Memory B cell (primary cell): Measurements from ENCODE around the gene RAET1L.
"Not testable (repeated sequence)": the region's sequence is repeated elsewhere in the genome, so short reads cannot be mapped to it uniquely, and the experiment has no call there.

Experiments
- ATAC-seq: fragments of 150-1000 bp; cut with Tn5 transposase; 2 replicates; pipeline ENCODE4 v1.10.0; 2021; ENCODE audit warnings: low read depth, mild to moderate bottlenecking, moderate library complexity
- DNase-seq, 2 donors: peaks; one replicate each; pipeline ENCODE4 v3.0.0; 2022; ENCODE audit warnings: low spot score in 2 of 2
- H3K27ac Mint-ChIP-seq: one replicate; pipeline ENCODE4 v1.8.0; 2022; ENCODE audit warnings: mild to moderate bottlenecking, moderate library complexity, mixed read lengths
- H3K27me3 Mint-ChIP-seq: one replicate; pipeline ENCODE4 v1.8.0; 2022; ENCODE audit warnings: mixed read lengths
- H3K36me3 Mint-ChIP-seq: one replicate; pipeline ENCODE4 v1.8.0; 2022; ENCODE audit warnings: mild to moderate bottlenecking, mixed read lengths
- H3K4me1 Mint-ChIP-seq: one replicate; pipeline ENCODE4 v1.8.0; 2022; ENCODE audit warnings: mixed read lengths
- H3K4me3 Mint-ChIP-seq: one replicate; pipeline ENCODE4 v1.8.0; 2022; ENCODE audit warnings: mild to moderate bottlenecking, moderate library complexity, mixed read lengths
- H3K9me3 Mint-ChIP-seq: one replicate; pipeline ENCODE4 v1.8.0; 2022; ENCODE audit warnings: mixed read lengths

RAET1L gene

DNA sequence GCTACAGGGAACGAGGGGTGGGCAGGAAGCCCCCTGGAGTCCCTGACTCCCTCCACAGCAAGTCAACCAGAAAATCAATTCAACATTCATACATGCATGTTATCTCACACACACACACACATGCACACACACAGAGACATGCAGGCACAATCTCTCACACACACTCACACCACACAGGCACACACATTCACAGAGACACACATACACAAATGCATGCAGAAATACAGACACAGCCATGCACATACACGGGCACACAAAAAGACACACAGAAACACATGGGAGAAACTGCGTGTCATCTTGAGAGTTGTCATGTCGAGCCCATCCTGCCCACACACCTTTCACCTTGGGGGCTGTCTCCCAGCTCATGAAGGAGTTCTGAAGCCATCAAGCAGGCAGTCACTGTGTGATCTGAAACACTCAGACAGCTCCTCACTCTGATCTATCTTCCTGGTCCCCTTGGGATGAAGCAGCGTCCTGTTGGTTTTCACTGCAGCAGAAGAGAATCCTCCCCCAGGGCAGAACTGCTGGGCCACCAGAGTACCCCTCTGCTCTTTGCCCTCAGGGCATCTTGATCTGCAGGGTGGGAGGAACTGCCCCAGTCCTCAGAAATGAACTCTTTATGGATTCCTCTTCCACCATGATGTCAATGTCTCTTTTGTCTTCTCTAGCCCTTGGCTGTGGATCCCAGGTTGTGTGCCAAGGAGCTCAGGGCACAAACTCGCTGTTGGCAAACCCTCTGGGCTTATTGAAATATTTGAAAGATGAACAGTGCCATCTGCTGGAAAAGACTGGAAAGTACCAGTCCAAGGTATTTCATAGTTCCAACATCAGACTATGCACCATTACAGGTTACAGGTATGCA, 8.8 kb downstream of the RAET1L start:
- Mint-ChIP-seq H3K36me3 (no peaks in the 10 kb centered on the region), H3K4me3 (no peak overlapping the region), H3K4me1 (peaks cover 13% of the 10 kb centered on the region), H3K27me3 (peaks cover 35% of the 10 kb centered on the region), H3K27ac (no peak overlapping the region), H3K9me3 (no peaks in the 10 kb centered on the region)
- DNase-seq, result peak; percentile 62 to 78
- peak; percentile 79 for ATAC-seq

GRCh38 chr6:150015281-150016001, 9.9 kb downstream of the RAET1L start:
- not testable (repeated sequence) for DNase-seq, H3K27ac Mint-ChIP-seq

GRCh38 chr6:150014623-150015280, 10.6 kb downstream of the RAET1L start:
- peaks cover 37% of the 10 kb centered on the region for H3K27me3 Mint-ChIP-seq
- H3K4me3 Mint-ChIP-seq, H3K36me3 Mint-ChIP-seq, H3K27ac Mint-ChIP-seq, H3K9me3 Mint-ChIP-seq, DNase-seq: not testable (repeated sequence)
- H3K4me1 Mint-ChIP-seq, result peaks cover 13% of the 10 kb centered on the region
- ATAC-seq, result peak; percentile 11

More at GRCh38 chr6:150015281-150016001, 9.9 kb downstream of the RAET1L start:
- H3K9me3 Mint-ChIP-seq, H3K36me3 Mint-ChIP-seq, H3K4me3 Mint-ChIP-seq: not testable (repeated sequence)
- ATAC-seq, result peak; percentile 52
- peaks cover 13% of the 10 kb centered on the region for H3K4me1 Mint-ChIP-seq
- H3K27me3 Mint-ChIP-seq, result peaks cover 33% of the 10 kb centered on the region

DNA sequence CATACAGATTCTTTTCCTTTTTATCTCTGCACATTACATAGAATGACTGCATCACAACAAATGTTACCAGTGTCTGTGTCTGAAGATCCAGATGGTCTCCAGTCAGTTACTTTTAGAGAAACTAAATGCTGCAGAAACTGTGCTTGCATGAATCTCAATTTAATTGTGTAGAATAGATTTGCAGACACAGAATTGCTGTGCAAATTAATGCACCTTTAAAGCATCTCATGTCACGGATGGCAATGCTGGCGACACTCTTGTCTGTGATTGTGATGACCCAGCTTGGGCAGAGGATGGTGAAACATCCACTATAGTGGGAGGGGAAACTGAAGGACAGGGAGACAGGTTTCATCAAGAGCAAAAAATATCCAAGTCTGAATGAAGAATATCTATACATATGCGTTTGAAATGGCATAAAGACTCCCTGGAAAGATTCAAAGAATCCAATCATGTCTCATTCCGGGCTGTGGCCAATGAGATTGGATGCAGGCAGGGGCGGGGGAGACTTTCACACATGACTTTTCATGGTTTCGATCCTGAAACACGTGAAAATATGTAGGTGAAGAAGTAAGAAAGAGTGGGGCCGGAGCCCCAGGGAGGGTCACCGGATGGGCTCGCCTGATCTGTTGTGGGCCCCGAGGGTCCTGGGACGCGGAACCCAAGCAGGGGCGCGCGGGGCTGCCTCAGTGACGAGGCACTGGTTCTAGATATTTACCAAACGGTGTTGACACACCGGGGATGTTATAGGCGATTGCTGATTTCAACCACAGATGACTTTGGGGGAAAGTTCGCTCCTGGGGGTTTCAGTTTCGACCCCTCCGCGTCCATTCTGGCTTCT, 11.3 kb downstream of the RAET1L start:
- ATAC-seq, result peak; percentile 45
- peaks cover 13% of the 10 kb centered on the region for H3K4me1 Mint-ChIP-seq
- H3K27ac Mint-ChIP-seq, result peak overlapping the region; percentile 39
- not testable (repeated sequence) for H3K9me3 Mint-ChIP-seq, DNase-seq, H3K36me3 Mint-ChIP-seq
- peak overlapping the region; percentile 72 for H3K4me3 Mint-ChIP-seq
- peaks cover 36% of the 10 kb centered on the region for H3K27me3 Mint-ChIP-seq

GRCh38 chr6:150012846-150013784, 12.2 kb downstream of the RAET1L start:
- H3K27ac Mint-ChIP-seq, ATAC-seq, H3K4me3 Mint-ChIP-seq, H3K9me3 Mint-ChIP-seq, H3K36me3 Mint-ChIP-seq, DNase-seq: not testable (repeated sequence)
- H3K4me1 Mint-ChIP-seq, result peaks cover 13% of the 10 kb centered on the region
- peaks cover 37% of the 10 kb centered on the region for H3K27me3 Mint-ChIP-seq

- ATAC-seq (no peak), DNase-seq (no peak)
- H3K4me3 Mint-ChIP-seq, result no peak overlapping the region
These were observed 16.7 kb downstream of the RAET1L start for GRCh38 chr6:150008588-150008987.

DNA sequence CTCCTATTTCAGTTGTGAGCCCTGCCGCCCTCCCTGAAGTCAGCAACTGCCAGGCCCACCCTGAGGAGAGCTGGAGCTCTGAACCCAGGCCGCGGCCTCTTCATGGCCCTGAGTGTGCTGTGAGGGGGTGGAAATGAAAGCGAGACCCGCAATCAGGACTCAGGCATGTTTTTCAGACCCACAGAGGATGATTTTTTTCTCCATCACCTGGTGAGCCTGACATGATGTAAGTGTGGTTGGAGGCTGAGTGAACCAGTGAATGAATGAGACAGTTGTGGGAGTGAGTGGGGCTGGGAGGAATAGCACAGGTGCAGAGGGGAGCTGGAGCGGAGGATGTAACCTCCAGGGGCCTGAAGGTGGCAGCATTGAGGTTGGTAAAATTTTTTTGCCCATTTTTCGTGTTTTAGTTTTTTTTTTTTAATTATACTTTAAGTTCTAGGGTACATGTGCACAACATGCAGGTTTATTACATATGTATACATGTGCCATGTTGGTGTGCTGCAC, 18.3 kb downstream of the RAET1L start:
- H3K36me3 Mint-ChIP-seq, result peaks cover 3% of the 10 kb centered on the region
- H3K4me3 Mint-ChIP-seq, result no peak overlapping the region
- peaks cover 14% of the 10 kb centered on the region for H3K27me3 Mint-ChIP-seq
- H3K27ac Mint-ChIP-seq, result no peak overlapping the region
- peaks cover 16% of the 10 kb centered on the region for H3K4me1 Mint-ChIP-seq
- no peak for ATAC-seq
- no peak for DNase-seq
- H3K9me3 Mint-ChIP-seq, result peaks cover 3% of the 10 kb centered on the region

More at GRCh38 chr6:150008588-150008987, 16.7 kb downstream of the RAET1L start:
- Mint-ChIP-seq H3K27ac (no peak overlapping the region), H3K36me3 (no peaks in the 10 kb centered on the region), H3K4me1 (peaks cover 16% of the 10 kb centered on the region), H3K27me3 (peaks cover 20% of the 10 kb centered on the region), H3K9me3 (no peaks in the 10 kb centered on the region)

DNA sequence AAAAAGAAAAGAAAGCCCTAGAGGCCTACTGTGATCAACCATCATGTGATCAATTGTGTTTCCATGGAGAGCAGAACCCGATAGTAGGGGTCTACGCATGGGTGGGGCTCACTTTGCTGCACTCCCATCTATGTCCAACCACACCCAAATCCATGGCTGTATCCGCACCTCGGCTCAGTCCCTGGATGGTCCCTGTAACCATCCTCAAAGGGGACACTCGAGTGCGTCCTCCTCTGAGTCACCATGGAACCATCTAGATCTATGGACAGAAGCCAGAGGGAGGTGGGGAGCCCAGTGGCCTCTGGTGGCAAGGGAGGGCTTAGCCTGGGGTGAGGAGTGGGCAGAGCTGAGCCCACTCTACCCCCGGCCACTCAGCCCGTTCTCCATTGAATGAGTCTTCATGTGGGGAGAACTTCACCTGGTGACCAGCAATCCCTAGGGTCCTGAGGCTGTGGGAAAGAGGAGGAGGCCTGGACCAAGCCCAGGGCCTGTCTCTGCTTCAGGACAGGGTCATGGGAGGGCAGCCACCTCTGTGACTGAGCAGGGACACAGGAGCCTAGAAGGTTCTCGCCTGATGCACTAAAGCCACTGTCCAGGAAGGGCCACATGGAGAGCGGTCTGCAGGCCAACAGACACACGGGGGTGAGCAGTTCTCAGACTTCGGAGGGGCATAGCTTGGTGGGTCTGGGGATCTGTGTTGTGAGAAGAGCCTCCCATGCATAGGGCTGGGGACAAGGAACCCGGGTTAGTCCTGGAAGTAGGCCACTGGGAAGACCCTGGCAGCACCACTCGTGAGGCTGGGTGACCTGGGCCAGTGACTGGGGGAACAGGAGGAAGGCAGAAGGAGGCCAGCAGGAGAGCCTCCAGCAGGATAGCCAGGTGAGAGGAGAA, 19.3 kb downstream of the RAET1L start:
- peaks cover 3% of the 10 kb centered on the region for H3K9me3 Mint-ChIP-seq
- H3K27ac Mint-ChIP-seq, result peak overlapping the region; percentile 99
- ATAC-seq (no peak), DNase-seq (no peak)
- H3K4me1 Mint-ChIP-seq, result peaks cover 23% of the 10 kb centered on the region
- peaks cover 3% of the 10 kb centered on the region for H3K36me3 Mint-ChIP-seq
- H3K27me3 Mint-ChIP-seq, result peaks cover 13% of the 10 kb centered on the region
- H3K4me3 Mint-ChIP-seq, result peak overlapping the region; percentile 97

- H3K36me3 Mint-ChIP-seq, result peaks cover 3% of the 10 kb centered on the region
- H3K4me3 Mint-ChIP-seq, result peak overlapping the region; percentile 97
- H3K9me3 Mint-ChIP-seq, result peaks cover 3% of the 10 kb centered on the region
- H3K4me1 Mint-ChIP-seq, result peaks cover 29% of the 10 kb centered on the region
- ATAC-seq, result peak; percentile 66
- peaks cover 9% of the 10 kb centered on the region for H3K27me3 Mint-ChIP-seq
- DNase-seq, result peak; percentile 85 to 86
- peak overlapping the region; percentile 99 for H3K27ac Mint-ChIP-seq
These were observed 20.3 kb downstream of the RAET1L start for GRCh38 chr6:150004783-150005717.

- H3K4me1 Mint-ChIP-seq, result peaks cover 29% of the 10 kb centered on the region
- H3K4me3 Mint-ChIP-seq, result peak overlapping the region; percentile 97
- H3K27ac Mint-ChIP-seq, result peak overlapping the region; percentile 99
These were observed 21.1 kb downstream of the RAET1L start for GRCh38 chr6:150004101-150004782.

More at GRCh38 chr6:150004101-150004782, 21.1 kb downstream of the RAET1L start:
- ATAC-seq (peak; percentile 79), DNase-seq (peak; percentile 76 to 80)
- peaks cover 8% of the 10 kb centered on the region for H3K27me3 Mint-ChIP-seq
- peaks cover 3% of the 10 kb centered on the region for H3K9me3 Mint-ChIP-seq
- H3K36me3 Mint-ChIP-seq, result peaks cover 7% of the 10 kb centered on the region
